ENCODE measurements around the gene KIRREL1. TPM values are rescaled to one million over a fixed set of nuclear protein-coding genes. Genes with fewer than 3 reads are reported as not detected.

KIRREL1 gene
- total RNA-seq, 1 experiment from 2014 or later: 101 TPM

DNA sequence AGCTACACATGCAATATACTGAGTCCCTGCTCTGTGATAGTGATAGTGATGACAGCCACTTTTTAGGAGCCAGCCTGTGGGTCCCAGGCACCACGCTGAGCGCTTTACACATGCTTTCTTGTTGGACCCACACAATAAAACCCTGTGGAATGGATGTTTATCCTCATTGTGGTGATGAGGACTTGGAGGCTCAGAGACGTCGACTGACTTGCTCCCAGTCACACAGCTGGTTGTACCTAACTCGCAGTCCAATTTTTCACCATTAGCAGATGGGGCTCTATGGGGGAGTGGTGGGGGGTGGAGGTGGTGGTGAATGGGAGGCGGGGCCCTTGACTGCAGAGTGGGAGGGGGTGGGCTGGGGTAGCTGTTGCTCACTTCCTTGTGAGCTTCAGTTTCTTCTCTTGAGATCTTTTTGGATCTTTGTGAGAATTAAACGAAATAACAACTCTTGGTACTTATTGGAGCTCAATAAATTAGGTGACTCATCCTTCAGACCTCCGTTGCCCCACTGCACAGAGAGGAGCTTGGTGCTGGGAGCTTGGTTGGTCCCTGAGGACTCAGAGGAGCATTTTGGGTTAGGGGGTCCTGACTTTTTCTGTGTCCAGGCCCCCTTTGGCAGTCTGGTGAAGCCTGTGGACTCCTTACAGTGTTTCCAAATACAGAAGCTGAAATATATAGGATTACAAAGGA, 125.4 kb downstream of the KIRREL1 start:
- intact Hi-C loops (cut with micrococcal nuclease): no loop called here
- Mint-ChIP-seq H3K4me1 (ENCODE audit: insufficient read depth, unreplicated experiment) (peaks cover 8% of the 10 kb centered on the region), H3K36me3 (ENCODE audit: insufficient read depth, unreplicated experiment) (no peaks in the 10 kb centered on the region), H3K9me3 (ENCODE audit: unreplicated experiment) (no peaks in the 10 kb centered on the region), H3K4me3 (ENCODE audit: unreplicated experiment) (no peak overlapping the region), H3K27ac (ENCODE audit: low read depth, unreplicated experiment) (no peak overlapping the region), H3K27me3 (ENCODE audit: insufficient read depth, unreplicated experiment) (peaks cover 4% of the 10 kb centered on the region)
- ChIA-PET POLR2A (interaction anchor here (0.6 to 2.8 kb wide), 4 partner anchors 118 to 1696 kb away, joined by 3 to 13 read pairs (median 6); no protein-coding TSS in a partner anchor), CTCF (interaction anchor here (0.7 to 33.5 kb wide), 16 partner anchors 2 to 1071 kb away, joined by 3 to 2587 read pairs (median 12); partner anchors contain the start of gene KIRREL1)
- TF ChIP-seq, protein P1, sequence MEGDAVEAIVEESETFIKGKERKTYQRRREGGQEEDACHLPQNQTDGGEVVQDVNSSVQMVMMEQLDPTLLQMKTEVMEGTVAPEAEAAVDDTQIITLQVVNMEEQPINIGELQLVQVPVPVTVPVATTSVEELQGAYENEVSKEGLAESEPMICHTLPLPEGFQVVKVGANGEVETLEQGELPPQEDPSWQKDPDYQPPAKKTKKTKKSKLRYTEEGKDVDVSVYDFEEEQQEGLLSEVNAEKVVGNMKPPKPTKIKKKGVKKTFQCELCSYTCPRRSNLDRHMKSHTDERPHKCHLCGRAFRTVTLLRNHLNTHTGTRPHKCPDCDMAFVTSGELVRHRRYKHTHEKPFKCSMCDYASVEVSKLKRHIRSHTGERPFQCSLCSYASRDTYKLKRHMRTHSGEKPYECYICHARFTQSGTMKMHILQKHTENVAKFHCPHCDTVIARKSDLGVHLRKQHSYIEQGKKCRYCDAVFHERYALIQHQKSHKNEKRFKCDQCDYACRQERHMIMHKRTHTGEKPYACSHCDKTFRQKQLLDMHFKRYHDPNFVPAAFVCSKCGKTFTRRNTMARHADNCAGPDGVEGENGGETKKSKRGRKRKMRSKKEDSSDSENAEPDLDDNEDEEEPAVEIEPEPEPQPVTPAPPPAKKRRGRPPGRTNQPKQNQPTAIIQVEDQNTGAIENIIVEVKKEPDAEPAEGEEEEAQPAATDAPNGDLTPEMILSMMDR (IDR thresholded peaks at IDR 0.05; ENCODE audit: unreplicated experiment): no peak
- no peak for DNase-seq (ENCODE audit: unreplicated experiment)
- no TSS peak for BruUV-seq (replicated peaks)

DNA sequence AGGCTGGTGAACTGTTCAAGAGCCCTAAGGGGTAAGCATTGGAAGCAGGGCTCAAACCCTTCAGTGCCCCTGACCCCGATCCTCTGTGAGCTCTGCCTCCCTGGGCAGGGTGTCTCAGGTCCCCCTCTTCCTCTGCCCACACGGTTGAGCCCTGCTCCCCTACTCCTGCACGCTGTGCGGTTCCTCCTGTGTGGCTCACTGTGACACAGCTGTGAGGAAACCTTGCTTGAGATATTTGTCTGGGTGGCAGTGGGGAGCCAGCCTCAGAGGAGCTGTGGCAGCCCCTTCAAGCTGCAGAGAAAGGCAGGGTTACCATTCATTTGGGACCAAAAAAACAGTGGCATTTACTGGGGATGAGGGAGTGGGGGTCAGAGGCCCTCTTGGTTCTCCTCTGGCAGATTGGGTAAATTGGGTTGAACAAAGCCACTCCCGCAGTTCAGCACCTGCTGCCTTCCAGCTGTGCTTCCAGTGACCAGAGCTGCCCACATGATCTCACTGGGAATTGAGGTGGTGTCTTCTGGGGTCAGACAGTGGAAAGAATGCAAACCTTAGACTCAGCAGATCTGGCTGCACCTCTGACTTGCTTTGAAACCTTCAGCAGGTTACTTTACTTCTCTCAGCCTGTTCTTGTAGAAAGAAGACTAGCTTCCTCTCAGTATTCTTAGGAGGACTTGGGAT, 126.7 kb downstream of the KIRREL1 start:
- H3K36me3 Mint-ChIP-seq (ENCODE audit: insufficient read depth, unreplicated experiment): no peaks in the 10 kb centered on the region
- H3K9me3 Mint-ChIP-seq (ENCODE audit: unreplicated experiment): no peaks in the 10 kb centered on the region
- H3K4me1 Mint-ChIP-seq (ENCODE audit: insufficient read depth, unreplicated experiment): peaks cover 14% of the 10 kb centered on the region
- H3K27ac Mint-ChIP-seq (ENCODE audit: low read depth, unreplicated experiment): no peak overlapping the region
- ChIA-PET POLR2A (interaction anchor here (0.7 to 2.9 kb wide), 5 partner anchors 9 to 157 kb away, joined by 3 to 23 read pairs (median 7); no protein-coding TSS in a partner anchor), CTCF (interaction anchor here (0.7 to 33.5 kb wide), 23 partner anchors 9 to 952 kb away, joined by 3 to 2587 read pairs (median 12); partner anchors contain the start of genes FCRL3 and KIRREL1)
- H3K4me3 Mint-ChIP-seq (ENCODE audit: unreplicated experiment): no peak overlapping the region
- intact Hi-C loops (cut with micrococcal nuclease): loop anchor here (2.0 kb wide), 1 partner anchor 33 kb away; no protein-coding TSS in a partner anchor
- BruUV-seq (replicated peaks): no TSS peak
- TF ChIP-seq, protein P1 (IDR thresholded peaks at IDR 0.05; ENCODE audit: unreplicated experiment): no peak
- no peak for DNase-seq (ENCODE audit: unreplicated experiment)
- H3K27me3 Mint-ChIP-seq (ENCODE audit: insufficient read depth, unreplicated experiment): no peaks in the 10 kb centered on the region

DNA sequence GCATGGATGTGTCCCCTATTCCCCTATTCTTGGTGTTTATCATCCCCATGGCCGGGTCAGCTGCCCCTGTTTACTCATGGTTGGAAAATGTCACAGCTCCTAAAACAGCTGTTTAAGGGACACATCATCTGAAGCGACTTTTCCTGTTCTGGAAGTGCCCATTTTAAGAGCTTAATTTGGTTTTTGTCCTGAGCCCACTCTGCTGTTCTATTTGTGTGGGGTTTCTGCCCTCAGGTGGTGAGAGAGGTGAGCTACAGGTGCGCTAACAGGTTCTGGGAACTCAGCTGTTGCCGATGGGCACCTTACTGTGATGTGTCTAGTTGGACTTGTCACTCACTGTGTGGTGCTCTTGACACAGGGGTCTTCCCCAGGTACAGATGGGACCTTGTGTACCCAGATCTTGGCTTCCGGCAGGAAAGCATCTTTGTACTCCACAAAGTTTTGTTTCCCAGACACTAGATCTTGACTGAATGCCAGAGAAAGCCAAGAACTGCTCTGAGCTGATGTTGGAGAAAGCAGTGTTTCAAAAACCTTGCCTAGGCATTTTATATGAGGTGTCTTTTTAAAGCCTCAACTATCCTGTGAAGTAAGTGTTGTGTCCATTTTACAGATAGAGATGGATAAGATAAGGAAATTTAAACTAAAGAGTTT, 128.3 kb downstream of the KIRREL1 start:
- Mint-ChIP-seq H3K27ac (ENCODE audit: low read depth, unreplicated experiment) (no peak overlapping the region), H3K4me1 (ENCODE audit: insufficient read depth, unreplicated experiment) (peaks cover 19% of the 10 kb centered on the region), H3K4me3 (ENCODE audit: unreplicated experiment) (no peak overlapping the region), H3K27me3 (ENCODE audit: insufficient read depth, unreplicated experiment) (no peaks in the 10 kb centered on the region), H3K36me3 (ENCODE audit: insufficient read depth, unreplicated experiment) (no peaks in the 10 kb centered on the region), H3K9me3 (ENCODE audit: unreplicated experiment) (no peaks in the 10 kb centered on the region)
- DNase-seq (ENCODE audit: unreplicated experiment): peak; percentile 85
- no TSS peak for BruUV-seq (replicated peaks)
- ChIA-PET POLR2A (interaction anchor here (0.6 to 2.9 kb wide), 8 partner anchors 25 to 541 kb away, joined by 4 to 23 read pairs (median 6); partner anchors contain the start of gene KIRREL1), CTCF (interaction anchor here (0.5 to 33.5 kb wide), 60 partner anchors 8 to 1959 kb away, joined by 3 to 2587 read pairs (median 5); partner anchors contain the start of genes CD1D, FCRL3 and KIRREL1)
- intact Hi-C loops (cut with micrococcal nuclease): loop anchor here (1.0 to 2.0 kb wide), 6 partner anchors 35 to 951 kb away; no protein-coding TSS in a partner anchor
- TF ChIP-seq, protein P1 (IDR thresholded peaks at IDR 0.05; ENCODE audit: unreplicated experiment): peak; percentile 95
